GF-D8 (cell line): ENCODE results near the gene C19orf53.
A peak's percentile ranks its signal among the peaks of the same experiment; 100 is the strongest.
"Not testable (repeated sequence)": the region's sequence is repeated elsewhere in the genome, so short reads cannot be mapped to it uniquely, and the experiment has no call there.

ENCODE experiments used
- DNase-seq: peaks from one replicate; lab custom pipeline; 2025; lab: John Stamatoyannopoulos, UW

Gene C19orf53

GRCh38 chr19:13774217-13775191 is at the start of gene C19orf53:
C19orf53 (plus strand) TSS chr19:13774456; CDS start chr19:13774478, 22 bp downstream.
- peak; percentile 77 for DNase-seq

GRCh38 chr19:13726323-13726722 is 47.9 kb upstream of the C19orf53 start:
- DNase-seq = no peak

- DNase-seq = no peak
Measured at GRCh38 chr19:13727798-13728197, 46.5 kb upstream of the C19orf53 start.

GRCh38 chr19:13729859-13730258 is 44.4 kb upstream of the C19orf53 start:
- DNase-seq = no peak

- peak; percentile 84 for DNase-seq
Measured at GRCh38 chr19:13731147-13731964, 42.9 kb upstream of the C19orf53 start.

GRCh38 chr19:13732337-13732736 is 41.9 kb upstream of the C19orf53 start:
- no peak for DNase-seq

- no peak for DNase-seq
Measured at GRCh38 chr19:13734751-13735150, 39.5 kb upstream of the C19orf53 start.

GRCh38 chr19:13738073-13738472 is 36.2 kb upstream of the C19orf53 start:
- no peak for DNase-seq

- no peak for DNase-seq
Measured at GRCh38 chr19:13741893-13742292, 32.4 kb upstream of the C19orf53 start.

GRCh38 chr19:13742756-13743155 is 31.5 kb upstream of the C19orf53 start:
- no peak for DNase-seq

- DNase-seq = no peak
Measured at GRCh38 chr19:13744174-13744573, 30.1 kb upstream of the C19orf53 start.

- DNase-seq = no peak
Measured at GRCh38 chr19:13747098-13747453, 27.2 kb upstream of the C19orf53 start.

- DNase-seq = no peak
Measured at GRCh38 chr19:13748169-13748828, 26.0 kb upstream of the C19orf53 start.

GRCh38 chr19:13751436-13751835 is 22.8 kb upstream of the C19orf53 start:
- DNase-seq = no peak

- DNase-seq = not testable (repeated sequence)
Measured at GRCh38 chr19:13753622-13754021, 20.6 kb upstream of the C19orf53 start.

- DNase-seq = no peak
Measured at GRCh38 chr19:13756210-13756609, 18.0 kb upstream of the C19orf53 start.

GRCh38 chr19:13757805-13758772 is 16.2 kb upstream of the C19orf53 start:
- DNase-seq = no peak

GRCh38 chr19:13758795-13759194 is 15.5 kb upstream of the C19orf53 start:
- DNase-seq = no peak

GRCh38 chr19:13761423-13761822 is 12.8 kb upstream of the C19orf53 start:
- DNase-seq = no peak

GRCh38 chr19:13762635-13763235 is 11.5 kb upstream of the C19orf53 start:
- DNase-seq = no peak

- DNase-seq = no peak
Measured at GRCh38 chr19:13763265-13763664, 11.0 kb upstream of the C19orf53 start.
